NCI-H748 (cell line): ENCODE data around the gene RICTOR.
A peak's percentile ranks its signal among the peaks of the same experiment; 100 is the strongest.

ENCODE experiments used
- DNase-seq: peaks from one replicate; lab custom pipeline; 2025; ENCODE audit not compliant: unreplicated experiment; lab: John Stamatoyannopoulos, UW

RICTOR gene

DNA sequence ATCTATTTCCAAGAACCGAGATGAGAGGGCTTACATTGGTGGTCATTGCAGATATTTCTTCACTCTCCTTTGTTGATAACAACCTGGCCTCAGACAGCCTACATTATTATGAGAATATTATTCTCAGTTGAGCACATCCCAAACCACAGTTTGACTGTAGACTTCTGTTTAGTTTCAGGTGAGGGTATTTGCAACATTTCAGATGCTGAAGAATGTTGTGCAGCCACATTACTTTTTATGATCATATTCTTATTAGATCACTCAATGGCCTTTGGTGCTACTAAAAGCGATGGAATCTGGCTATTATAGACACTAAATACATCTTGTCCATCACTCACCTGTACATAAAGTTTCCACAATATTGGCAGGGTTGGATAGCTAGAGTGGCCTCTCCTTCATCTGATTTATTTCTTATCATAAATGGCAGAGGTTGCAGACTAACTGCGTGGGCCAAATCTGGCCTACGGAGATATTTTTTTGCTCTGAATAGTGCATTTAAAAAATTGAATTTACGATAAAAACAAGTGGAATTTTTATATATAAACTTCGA lies 26.2 kb upstream of the RICTOR start:
- no peak for DNase-seq

DNA sequence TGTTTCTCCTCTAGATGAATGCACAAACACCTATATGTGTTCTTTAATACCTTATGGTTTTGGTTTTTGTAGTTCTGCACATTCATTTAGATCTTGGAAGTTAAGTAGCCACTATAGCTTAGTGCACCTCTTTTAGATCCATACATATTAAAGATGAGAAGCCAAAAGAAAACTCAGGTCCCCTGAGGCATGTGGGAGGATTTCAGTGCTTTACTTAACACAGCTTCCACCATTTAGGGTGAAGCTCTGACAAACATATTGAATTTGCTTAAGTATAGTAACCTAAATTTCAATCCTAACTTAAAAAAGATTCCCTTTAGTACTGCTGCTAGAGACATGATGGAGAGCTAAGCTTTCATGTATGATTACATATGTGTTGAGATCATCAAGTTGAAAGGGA lies 25.6 kb upstream of the RICTOR start:
- no peak for DNase-seq

GRCh38 chr5:39093352-39093751 lies 19.2 kb upstream of the RICTOR start:
- no peak for DNase-seq

- no peak for DNase-seq
These were observed 18.6 kb upstream of the RICTOR start for GRCh38 chr5:39092581-39093351.

GRCh38 chr5:39091940-39092580 lies 17.9 kb upstream of the RICTOR start:
- no peak for DNase-seq

DNA sequence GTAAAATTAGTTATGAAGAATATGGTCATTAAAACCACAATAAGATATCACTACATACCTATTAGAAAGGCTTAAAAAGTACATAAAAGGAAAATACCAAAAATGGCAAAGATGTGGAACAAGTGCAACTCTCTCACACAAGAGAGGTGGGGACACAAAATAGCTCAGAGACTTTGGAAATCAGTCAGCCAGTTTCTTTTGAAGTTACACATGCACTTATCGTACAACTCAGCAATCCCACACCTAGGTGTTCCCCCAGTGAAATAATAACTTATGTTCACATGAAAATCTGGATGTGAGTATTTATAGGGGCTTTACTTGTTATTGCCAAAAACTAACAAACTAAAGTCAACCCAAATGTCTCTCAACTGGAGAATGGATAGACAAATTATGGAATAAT lies 9.8 kb upstream of the RICTOR start:
- DNase-seq: no peak

GRCh38 chr5:39082995-39083394 lies 8.8 kb upstream of the RICTOR start:
- no peak for DNase-seq

- DNase-seq: peak; percentile 84
These were observed 6.5 kb upstream of the RICTOR start for GRCh38 chr5:39080597-39081204.

- DNase-seq: no peak
These were observed 6.0 kb upstream of the RICTOR start for GRCh38 chr5:39080168-39080567.

DNA sequence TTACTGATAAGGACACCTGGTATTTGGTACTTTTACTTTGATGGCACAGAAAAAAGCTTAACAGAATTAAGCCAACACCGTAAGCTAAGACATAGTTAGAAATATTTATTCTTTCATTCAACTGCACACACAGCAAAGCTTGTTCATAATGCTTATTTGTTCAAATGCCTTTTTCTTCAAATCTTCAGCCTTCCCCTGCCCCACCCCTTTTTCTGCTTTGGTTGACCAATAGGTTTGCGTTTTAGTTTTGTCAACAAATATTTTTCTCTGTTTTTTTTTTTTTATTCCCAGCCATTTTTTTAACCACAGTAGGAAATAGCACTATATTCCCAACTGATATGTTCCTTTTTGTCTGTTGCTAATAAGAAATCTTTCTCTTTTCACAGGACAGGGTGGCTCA lies 4.9 kb upstream of the RICTOR start:
- DNase-seq: no peak

GRCh38 chr5:39076757-39077728 lies 2.8 kb upstream of the RICTOR start:
- no peak for DNase-seq

- DNase-seq: no peak
These were observed 2.0 kb upstream of the RICTOR start for GRCh38 chr5:39076101-39076756.

- peak; percentile 80 for DNase-seq
These were observed 507 bp downstream of the RICTOR start for GRCh38 chr5:39073767-39074016.

DNA sequence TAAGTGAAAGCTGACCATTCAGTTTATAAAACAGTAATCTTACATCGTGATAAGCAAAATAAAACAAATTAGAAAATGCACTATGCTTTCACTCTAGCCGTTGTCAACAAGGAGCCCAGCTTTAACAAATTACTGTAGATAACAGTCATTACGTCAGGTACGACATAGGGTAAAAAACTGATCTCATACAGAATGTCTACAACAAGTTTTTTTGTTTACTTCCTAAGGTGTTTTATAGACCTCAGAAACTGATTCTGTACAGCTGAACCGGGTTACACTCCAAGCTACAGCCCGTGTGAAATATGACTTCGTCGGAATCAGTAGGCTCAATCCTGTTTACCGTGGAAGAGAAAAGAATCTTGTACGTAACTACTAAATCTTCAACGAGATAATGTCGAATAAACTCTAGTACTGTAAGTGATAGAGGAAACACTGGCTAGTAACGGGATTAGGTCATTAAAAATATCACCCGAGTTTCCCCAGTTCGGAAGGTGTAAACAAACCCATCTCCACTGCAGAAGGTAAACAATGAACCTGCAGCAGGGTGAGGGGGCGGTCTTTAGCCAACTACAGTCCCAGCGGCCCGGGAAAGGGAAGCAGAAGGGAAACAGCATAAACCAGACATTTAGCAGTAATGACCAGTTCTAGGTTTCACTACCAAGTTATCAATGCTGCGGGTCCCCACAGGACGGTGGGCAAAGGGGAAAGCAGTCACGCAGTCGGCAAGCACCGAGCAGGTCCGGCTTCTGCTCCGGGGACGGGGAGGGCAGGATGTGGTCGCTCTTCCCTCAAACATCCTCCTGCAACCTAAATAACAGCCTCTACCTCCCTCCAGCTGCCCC lies 1.1 kb downstream of the RICTOR start:
- peak; percentile 82 for DNase-seq

GRCh38 chr5:39068099-39068498 lies 6.1 kb downstream of the RICTOR start:
- DNase-seq: no peak

- no peak for DNase-seq
These were observed 9.7 kb downstream of the RICTOR start for GRCh38 chr5:39064450-39064849.

- no peak for DNase-seq
These were observed 11.2 kb downstream of the RICTOR start for GRCh38 chr5:39063037-39063436.

DNA sequence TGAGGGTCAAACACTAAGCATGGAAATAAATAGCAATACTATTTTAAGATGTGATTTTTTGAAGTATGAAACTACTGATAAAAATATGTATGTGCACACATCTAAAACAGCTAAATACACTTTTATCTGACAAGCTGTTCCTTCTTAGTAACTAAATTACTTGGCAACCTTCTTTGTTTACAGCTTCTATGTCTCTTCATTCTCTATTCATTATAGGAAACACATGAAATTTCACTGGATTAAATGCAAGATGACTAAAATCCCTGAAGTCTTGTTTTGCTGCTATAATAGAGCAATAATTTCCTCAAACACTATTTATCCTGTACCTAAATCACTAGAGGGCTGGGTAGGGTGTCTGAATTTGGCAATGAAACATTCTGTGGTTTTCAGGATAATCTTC lies 11.7 kb downstream of the RICTOR start:
- no peak for DNase-seq

GRCh38 chr5:39062104-39062503 lies 12.1 kb downstream of the RICTOR start:
- no peak for DNase-seq

GRCh38 chr5:39059064-39059463 lies 15.1 kb downstream of the RICTOR start:
- DNase-seq: no peak
